Right atrium auricular region (tissue), 2 donors: ENCODE measurements around the gene GGTLC2. TPM values are rescaled to one million over a fixed set of nuclear protein-coding genes. Genes with fewer than 3 reads are reported as not detected.

Experiments used
- DNase-seq: peaks from one replicate; pipeline ENCODE4 v3.0.0-alpha.2; 2019; ENCODE audit warnings: low spot score
- H3K27ac ChIP-seq, 2 donors: fragments of 200-600 bp; sonication (generic); 1 replicate in 1 of 2; 2 replicates in 1 of 2; pipeline ENCODE4 v1.5.1; 2016 to 2019
- H3K27me3 ChIP-seq, 2 donors: fragments of 200-600 bp; sonication (generic); one replicate each; pipeline versions ENCODE4 v1.5.1 to v1.6.0; 2017 to 2019
- H3K36me3 ChIP-seq: fragments of 200-600 bp; sonication (generic); one replicate; pipeline ENCODE4 v1.5.1; 2016
- H3K4me1 ChIP-seq, 2 donors: fragments of 200-600 bp; sonication (generic); one replicate each; pipeline versions ENCODE4 v1.5.1 to v1.6.0; 2017 to 2019
- H3K4me3 ChIP-seq, 2 donors: fragments of 200-600 bp; sonication (generic); 1 replicate in 1 of 2; 2 replicates in 1 of 2; pipeline ENCODE4 v1.5.1; 2017 to 2019; ENCODE audit warnings: mild to moderate bottlenecking in 1 of 2, moderate library complexity in 1 of 2
- H3K9me3 ChIP-seq, 2 donors: fragments of 200-600 bp; sonication (generic); one replicate each; pipeline ENCODE4 v1.5.1; 2019
- CTCF ChIP-seq, 2 donors: fragments of 200-600 bp; sonication (generic); IDR thresholded peaks; one replicate each; pipeline ENCODE4 v1.5.1; 2019; ENCODE audit warnings: antibody characterized with exemption in 2 of 2
- total RNA-seq, 2 donors: library from RNA; depleted of rRNA; stranded (reverse); fragments of >200 nt; gene quantifications; one replicate each; pipeline ENCODE4 v1.1.0, GENCODE V29; 2016

Gene GGTLC2
- total RNA-seq, 2 donors from 2014 or later: not detected

- Histone ChIP-seq H3K36me3 (no peaks in the 10 kb centered on the region), H3K27me3 (no peaks in the 10 kb centered on the region), H3K4me1 (no peaks in the 10 kb centered on the region), H3K27ac (no peak overlapping the region), H3K9me3 (no peaks in the 10 kb centered on the region), H3K4me3 (no peak overlapping the region)
- no peak for DNase-seq
- TF ChIP-seq CTCF (IDR thresholded peaks at IDR 0.05): no peak
Observed at GRCh38 chr22:22655452-22656290, 11.3 kb downstream of the GGTLC2 start.

- no peak for DNase-seq
- TF ChIP-seq CTCF (IDR thresholded peaks at IDR 0.05): no peak
- Histone ChIP-seq H3K4me3 (no peak overlapping the region), H3K27me3 (no peaks in the 10 kb centered on the region), H3K4me1 (no peaks in the 10 kb centered on the region), H3K9me3 (no peaks in the 10 kb centered on the region), H3K27ac (no peak overlapping the region), H3K36me3 (no peaks in the 10 kb centered on the region)
Observed at GRCh38 chr22:22657712-22658111, 13.3 kb downstream of the GGTLC2 start.

- H3K4me3 ChIP-seq: no peak overlapping the region
- no peaks in the 10 kb centered on the region for H3K36me3 ChIP-seq
- H3K4me1 ChIP-seq: no peaks in the 10 kb centered on the region
Observed at GRCh38 chr22:22661275-22661674, 16.9 kb downstream of the GGTLC2 start.

GRCh38 chr22:22662095-22662494 is 17.7 kb downstream of the GGTLC2 start:
- no peak for TF ChIP-seq CTCF (IDR thresholded peaks at IDR 0.05)
- Histone ChIP-seq H3K27ac (no peak overlapping the region), H3K36me3 (no peaks in the 10 kb centered on the region), H3K4me1 (no peaks in the 10 kb centered on the region), H3K4me3 (no peak overlapping the region), H3K27me3 (no peaks in the 10 kb centered on the region), H3K9me3 (no peaks in the 10 kb centered on the region)
- DNase-seq: no peak

More at GRCh38 chr22:22661275-22661674, 16.9 kb downstream of the GGTLC2 start:
- Histone ChIP-seq H3K9me3 (no peaks in the 10 kb centered on the region), H3K27ac (no peak overlapping the region), H3K27me3 (no peaks in the 10 kb centered on the region)
- TF ChIP-seq CTCF (IDR thresholded peaks at IDR 0.05): no peak
- DNase-seq: no peak

- H3K9me3 ChIP-seq: no peaks in the 10 kb centered on the region
- H3K27me3 ChIP-seq: no peaks in the 10 kb centered on the region
- no peak for DNase-seq
- no peak for TF ChIP-seq CTCF (IDR thresholded peaks at IDR 0.05)
- H3K27ac ChIP-seq: no peak overlapping the region
- H3K36me3 ChIP-seq: no peaks in the 10 kb centered on the region
- no peak overlapping the region for H3K4me3 ChIP-seq
- H3K4me1 ChIP-seq: no peaks in the 10 kb centered on the region
Observed at GRCh38 chr22:22663861-22664800, 19.7 kb downstream of the GGTLC2 start.
